NCI-H226 (cell line): Measurements from ENCODE around the gene ZNF438.

Experiments
- DNase-seq: peaks from one replicate; pipeline ENCODE4 v3.0.0-alpha.2; 2015

Gene ZNF438

DNA sequence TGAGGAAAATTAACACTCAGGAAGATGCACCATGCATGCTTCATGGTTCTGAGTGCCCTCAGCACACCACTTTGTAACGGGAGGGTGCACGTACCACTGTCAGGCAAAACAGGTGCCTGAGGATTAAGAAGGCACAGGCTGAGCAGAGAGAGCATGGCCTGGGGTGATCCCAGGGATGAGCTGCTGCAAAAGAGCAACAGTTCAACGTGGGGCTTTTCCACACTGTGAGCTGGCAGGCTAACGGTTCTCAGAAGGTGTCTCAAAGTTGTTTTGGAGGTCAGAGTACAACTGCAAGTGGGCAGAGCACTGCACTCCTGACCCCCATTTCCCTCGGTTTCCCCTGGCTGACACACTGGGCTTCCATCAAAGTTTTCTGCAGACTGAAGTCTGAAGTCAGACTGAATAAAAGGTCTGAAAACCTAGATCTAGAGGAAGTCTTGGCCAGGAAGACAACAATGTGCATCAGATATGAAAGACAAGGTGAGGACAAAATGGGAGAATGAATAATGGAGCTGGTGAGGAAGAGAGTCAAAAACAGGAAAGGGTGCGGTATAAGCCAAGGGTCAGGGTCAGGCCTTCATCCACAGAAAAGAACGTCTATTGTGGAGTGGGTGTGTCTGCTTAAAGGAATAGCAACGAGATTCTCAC is 20.5 kb downstream of the ZNF438 start:
- DNase-seq, result no peak

- no peak for DNase-seq
Observed at GRCh38 chr10:31010062-31010461, 21.6 kb downstream of the ZNF438 start.

GRCh38 chr10:31005895-31006294 is 25.8 kb downstream of the ZNF438 start:
- no peak for DNase-seq

DNA sequence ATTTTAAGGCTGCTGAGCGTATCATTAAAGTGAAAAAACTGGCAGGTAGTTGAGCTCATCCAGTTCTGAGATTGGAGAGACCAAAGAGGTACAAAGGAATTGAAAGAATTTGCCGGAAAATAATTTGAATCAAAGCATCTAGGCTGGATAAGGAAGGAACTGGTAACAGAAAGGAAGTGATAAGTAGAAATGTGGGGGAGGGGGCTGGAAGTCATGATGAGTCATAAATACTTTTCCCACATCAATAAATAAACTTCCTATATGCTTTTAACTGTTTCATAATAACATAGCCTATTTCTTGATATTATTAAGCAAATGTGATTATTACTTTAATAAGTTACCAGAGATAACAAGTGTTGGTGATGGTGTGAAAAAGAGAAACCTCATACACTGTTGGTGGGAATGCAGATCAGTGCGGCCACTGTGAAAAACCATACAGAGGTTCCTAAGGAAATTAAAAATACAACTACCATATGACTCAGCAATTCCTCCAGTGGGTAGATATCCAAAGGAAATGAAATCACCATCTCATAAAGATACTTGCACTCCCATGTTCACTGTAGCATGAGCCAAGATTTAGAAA is 27.0 kb downstream of the ZNF438 start:
- peak; percentile 81 for DNase-seq

DNA sequence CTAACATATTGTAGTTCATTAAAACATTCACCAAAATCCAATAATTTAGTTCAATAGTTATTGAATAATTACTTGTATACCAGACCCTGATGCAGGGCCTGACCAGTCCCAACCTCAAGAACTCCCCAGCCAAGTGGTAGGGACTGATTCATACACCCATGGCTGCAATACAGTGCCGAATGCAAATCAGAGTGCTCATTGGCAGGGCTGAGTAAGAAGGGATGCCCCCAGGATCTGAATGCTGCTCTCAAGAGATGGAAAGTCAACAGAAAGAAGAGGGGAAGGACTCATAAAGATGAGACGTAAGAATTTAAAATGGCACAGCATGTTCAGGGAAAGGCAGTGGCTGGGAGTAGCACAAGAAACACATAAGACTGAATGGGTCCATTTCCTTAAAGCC is 29.9 kb downstream of the ZNF438 start:
- no peak for DNase-seq

DNA sequence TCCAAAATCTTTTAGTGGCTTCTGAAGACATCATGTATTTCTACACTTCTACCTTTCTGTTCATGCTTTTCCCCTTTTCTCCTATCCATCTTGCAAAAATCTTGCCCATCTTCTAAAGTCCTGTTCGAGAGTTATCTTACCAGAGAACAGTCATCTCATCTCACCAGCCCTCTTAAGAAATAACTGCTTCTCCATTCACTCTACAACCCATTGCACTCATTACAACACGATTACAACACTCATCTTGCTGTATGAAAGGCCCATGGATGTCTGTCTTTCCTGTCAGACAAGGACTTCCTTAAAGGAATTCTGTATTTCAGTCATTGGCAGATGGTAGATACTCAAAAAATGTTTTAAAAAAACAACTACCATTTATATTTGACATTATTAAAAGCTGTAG is 30.8 kb downstream of the ZNF438 start:
- no peak for DNase-seq

GRCh38 chr10:31000071-31000782 is 31.4 kb downstream of the ZNF438 start:
- DNase-seq, result no peak

GRCh38 chr10:30999070-30999712 is 32.5 kb downstream of the ZNF438 start:
- no peak for DNase-seq

DNA sequence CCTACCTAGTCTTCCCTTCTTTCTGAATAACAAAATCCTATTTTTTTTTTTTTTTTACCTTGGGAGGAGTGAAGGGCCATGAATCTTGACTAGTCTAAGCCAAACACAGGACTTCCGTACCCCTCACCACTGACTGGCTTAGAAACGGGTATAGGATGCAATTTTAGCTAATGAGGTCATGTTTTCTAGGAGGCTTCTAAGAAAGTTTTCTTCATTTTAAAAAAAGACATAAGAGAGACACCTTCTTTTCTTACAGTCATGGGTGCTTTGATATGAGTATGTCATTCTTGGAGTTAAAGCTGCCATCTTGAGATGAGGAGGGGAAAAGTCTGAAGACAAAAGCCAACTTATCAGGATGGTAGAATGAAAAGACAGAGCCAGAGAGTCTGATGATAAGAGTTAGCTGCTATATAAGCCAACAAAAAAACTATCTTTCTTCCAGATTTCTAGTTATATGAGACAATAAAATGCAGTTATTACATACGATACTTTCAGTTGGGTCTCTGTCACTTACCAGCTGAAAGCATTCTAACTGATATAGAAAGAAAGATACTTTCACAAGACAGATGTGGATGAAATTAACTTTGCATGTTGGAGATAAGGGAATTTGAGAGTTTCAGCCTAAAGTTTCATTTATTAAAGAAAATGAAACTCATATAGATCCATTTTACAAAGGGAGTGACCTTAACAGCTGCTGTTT is 34.0 kb downstream of the ZNF438 start:
- no peak for DNase-seq

DNA sequence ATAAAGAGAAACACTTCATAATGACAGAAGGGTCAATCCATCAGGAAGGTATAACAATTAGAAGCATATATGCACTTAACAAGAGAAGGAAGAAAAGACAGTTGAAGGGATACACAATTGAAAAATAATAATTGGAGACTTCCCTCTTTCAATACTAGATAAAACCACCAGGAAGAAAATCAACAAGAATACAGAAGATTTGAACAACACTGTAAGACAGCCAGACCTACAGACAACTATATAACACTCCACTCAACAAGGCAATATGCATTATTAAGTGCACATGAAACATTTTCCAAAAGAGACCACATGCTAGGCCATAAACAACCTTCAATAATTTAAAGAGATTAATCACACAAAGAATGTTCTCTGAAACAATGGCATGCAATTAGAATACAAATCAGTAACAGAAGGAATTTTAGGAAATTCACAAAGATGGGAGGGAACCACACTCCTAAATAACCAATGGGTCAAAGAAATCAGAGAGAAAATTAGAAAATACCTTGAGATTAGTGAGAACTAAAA is 35.1 kb downstream of the ZNF438 start:
- DNase-seq, result no peak

DNA sequence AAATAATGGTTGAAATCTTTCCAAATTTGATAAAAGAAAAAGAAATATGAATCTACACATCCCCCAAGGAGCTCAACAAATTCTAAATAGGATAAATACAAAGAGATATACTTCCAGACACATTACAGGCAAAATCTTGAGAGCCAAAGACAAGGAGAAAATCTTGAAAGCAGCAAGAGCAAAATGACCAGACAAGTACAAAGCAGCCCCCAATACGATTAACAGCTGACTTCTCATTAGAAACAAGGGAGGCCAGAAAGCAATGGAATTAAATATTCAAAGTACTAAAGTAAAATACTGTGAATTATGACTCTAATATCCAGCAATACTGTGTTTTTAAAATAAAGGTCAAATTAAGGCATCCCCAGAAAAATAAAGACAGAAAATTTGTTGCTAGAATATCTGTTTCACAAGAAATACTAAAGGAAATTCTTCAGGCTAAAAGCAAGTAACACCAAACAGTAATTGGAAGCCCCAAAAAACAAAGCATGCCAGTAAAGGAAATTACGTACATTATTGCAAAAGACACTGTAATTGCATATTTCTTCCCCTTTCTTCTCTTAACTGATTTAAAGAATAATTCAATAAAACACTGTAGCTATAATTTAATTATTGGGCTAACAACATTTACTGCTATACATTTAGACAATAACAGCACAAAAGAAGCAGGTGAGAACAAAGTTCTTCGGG is 36.4 kb downstream of the ZNF438 start:
- DNase-seq, result no peak

GRCh38 chr10:30993155-30993554 is 38.5 kb downstream of the ZNF438 start:
- DNase-seq, result no peak

DNA sequence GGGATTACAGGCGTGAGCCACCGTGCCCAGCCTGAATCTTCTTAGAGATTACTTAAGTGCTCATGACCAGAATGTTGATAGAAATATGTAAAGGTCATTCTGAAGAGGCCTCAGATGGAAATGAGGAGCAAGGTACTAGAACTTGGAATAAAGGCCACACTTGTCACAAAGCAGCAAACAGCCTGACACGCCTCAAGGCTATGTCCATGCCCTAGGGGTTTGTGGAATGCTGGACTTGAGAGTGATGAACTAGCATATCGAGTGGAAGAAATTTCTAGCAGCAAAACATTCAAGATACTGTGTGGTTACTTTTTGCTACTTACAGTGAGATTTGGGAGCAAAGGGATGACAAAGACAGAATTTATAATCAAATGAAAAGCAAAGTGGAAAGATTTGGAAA is 39.0 kb downstream of the ZNF438 start:
- no peak for DNase-seq

- DNase-seq, result no peak
Observed at GRCh38 chr10:30991647-30992011, 40.0 kb downstream of the ZNF438 start.

GRCh38 chr10:30990971-30991646 is 40.6 kb downstream of the ZNF438 start:
- DNase-seq, result no peak

- DNase-seq, result no peak
Observed at GRCh38 chr10:30990351-30990750, 41.3 kb downstream of the ZNF438 start.

GRCh38 chr10:30988831-30989435 is 42.7 kb downstream of the ZNF438 start:
- DNase-seq, result peak; percentile 31

DNA sequence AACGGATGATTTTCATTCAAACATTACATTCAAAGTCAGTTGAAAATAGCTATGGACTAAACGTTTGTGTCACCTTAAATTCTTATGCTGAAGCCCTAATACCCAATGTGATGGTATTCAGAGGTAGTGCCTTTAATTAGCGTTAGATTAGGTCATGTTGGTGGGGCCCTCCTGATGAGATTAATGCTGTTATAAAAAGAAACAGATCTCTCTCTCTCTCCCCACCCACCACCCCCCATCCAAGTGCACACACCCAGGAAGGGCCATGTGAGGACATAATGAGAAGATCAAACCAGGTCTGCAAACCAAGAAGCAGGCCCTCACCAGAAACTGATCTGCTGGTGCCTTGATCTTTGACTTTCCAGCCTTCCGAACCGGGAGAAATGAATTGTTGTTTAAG is 44.2 kb downstream of the ZNF438 start:
- no peak for DNase-seq

DNA sequence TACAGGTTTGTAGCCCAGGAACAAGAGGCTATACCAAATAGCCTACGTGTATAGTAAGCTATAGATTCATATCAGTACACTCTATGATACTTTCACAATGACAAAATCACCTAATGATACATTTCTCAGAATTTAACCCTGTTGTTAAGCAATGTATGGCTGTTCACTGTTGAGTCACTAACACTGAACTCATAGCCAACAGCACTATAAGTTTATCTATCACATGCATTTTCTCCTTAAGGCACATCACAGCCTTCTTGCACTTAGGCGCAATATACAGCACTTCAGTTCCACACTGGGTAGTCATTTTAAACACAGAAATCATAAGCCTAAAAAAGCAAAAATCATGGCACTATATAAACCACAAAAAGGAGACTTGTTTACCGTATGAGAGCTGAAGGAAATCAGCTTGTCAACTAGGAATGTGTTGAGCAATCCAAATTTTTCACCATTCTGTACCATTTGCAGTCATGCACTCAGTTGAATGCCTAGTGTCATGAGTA is 45.6 kb downstream of the ZNF438 start:
- peak; percentile 23 for DNase-seq

DNA sequence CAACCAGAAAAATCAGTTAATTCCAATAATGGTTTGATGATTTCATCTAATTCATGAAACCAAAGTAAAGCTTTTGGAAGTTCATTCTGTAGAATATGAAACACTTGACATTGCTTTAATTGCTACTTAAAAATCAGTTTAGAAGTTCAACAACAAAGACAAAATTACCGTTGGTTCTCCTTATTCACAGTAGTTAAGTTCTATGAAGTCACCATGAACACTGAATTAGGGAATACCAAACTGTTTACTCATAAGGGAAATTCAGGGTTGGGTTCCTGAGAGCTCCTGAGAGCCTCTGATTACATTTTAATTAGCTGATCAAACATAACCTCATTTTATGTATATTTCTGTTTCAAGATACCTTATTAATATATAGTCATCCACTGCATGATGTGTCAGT is 46.2 kb downstream of the ZNF438 start:
- DNase-seq, result no peak
